Pulmonary artery endothelial cell (primary cell): ENCODE measurements around the gene RRAS. TPM values are rescaled to one million over a fixed set of nuclear protein-coding genes. Genes with fewer than 3 reads are reported as not detected.
"Not testable (repeated sequence)": the region's sequence is repeated elsewhere in the genome, so short reads cannot be mapped to it uniquely, and the experiment has no call there.

Experiments
- DNase-seq: peaks from one replicate; pipeline ENCODE4 v3.0.0-alpha.2; 2011; ENCODE audit warnings: low read depth, low spot score
- total RNA-seq: library from RNA; depleted of rRNA; stranded (reverse); fragments of >200 nt; gene quantifications from 2 replicates; pipeline ENCODE4 v1.2.3, GENCODE V29; 2014

Gene RRAS
- total RNA-seq, 1 donor from 2014 or later, result 54.9 TPM

DNA sequence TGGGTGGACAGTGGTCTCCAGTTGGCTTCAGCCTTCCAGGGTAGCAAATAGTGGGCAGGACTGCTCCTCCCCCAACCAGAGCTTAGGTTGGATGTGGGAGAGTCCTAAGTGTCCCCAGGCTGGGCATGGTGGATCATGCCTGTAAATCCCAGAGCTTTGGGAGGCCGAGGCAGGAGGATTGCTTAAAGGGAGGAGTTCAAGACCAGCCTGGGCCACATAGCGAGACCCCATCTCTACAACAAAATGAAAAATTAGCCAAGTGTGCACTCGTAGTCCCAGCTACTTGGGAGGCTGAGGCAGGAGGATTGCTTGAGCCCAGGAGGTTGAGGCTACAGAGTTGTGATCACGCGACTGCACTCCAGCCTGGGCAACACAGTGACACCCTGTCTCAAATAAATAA is 7.4 kb downstream of the RRAS start:
- DNase-seq, result no peak

DNA sequence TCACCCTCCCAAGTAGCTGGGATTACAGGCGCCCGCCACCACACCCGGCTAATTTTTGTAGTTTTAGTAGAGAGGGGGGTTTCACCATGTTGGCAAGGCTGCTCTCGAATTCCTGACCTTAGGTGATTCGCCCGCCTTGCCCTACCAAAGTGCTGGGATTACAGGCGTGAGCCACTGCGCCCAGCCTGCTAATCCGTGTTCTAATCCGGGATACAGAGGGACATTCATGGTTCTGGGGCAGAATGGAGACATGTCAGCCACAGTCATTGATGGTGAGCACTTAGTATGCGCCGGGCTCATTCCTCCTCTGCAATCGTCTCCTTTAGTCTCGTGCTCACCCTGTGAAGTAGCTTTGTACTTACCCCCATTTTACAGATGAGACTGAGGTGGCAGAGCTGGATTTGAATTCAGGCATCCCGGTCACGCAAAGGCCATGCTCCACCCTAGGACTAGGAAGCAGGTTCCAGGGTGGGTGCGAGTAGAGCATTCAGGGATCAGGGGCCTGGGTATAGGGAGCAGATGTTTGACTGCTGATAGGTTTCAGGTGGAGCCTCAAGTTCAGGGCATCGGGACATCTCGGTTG is 8.2 kb downstream of the RRAS start:
- no peak for DNase-seq

DNA sequence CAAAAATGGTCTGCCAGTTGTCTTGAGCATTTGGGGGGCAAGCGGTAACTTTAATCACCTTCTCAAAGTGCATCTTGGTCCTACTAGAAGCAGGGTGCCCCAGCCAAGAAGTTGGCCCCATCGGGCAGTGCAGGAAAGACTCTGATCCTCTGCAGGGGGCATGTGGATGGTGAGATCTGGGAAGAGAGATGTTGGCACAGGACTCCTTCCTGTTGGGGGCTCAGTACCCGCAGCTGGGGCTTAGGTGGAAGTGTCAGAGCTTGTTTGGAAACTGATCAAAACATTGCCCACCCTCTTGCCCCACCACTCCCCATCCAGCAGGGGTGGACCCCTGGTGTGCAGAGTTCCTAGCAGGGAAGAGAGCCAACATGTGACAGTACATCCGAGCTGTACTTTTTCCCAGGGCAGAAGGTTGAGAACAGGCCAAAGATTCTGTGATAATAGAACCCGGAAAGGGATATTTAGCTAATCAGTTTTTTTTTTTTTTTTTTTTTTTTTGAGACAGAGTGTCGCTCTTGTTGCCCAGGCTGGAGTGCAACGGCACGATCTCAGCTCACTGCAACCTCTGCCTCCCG is 8.8 kb downstream of the RRAS start:
- no peak for DNase-seq

DNA sequence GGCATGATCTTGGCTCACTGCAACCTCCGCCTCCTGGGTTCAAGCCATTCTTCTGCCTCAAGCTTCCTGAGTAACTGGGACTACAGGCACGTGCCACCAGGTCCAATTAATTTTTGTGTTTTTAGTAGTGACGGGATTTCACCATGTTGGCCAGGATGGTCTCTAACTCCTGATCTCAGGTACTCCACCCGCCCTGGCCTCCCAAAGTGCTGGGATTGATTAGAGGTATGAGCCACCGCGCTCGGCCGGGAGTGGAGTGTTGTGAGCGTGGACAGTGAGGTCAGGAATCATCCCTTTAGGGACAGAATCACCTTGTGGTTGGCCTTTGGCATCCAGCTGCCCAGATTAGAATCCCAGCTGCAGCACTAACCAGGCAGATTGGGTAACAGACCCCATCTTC is 10.3 kb downstream of the RRAS start:
- DNase-seq, result no peak

DNA sequence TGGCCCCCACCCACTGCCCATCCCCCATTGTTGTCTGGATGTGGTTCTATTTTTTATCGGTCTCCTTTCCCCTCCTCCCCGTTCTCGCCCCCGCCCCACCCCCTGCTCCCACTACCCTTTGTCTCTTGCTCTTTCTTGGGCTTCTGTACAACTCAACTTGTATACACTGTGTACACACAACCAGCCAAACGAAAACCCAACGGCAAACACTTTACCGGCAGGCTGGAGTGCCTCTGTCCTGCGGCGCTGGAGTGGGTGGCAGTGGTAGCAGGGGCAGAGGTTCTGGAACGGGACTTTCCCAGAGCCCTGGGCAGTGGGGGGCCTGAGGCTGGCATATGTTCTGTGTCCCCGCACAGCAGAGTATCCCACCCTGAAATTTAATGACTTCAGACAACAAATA is 13.7 kb downstream of the RRAS start:
- no peak for DNase-seq

DNA sequence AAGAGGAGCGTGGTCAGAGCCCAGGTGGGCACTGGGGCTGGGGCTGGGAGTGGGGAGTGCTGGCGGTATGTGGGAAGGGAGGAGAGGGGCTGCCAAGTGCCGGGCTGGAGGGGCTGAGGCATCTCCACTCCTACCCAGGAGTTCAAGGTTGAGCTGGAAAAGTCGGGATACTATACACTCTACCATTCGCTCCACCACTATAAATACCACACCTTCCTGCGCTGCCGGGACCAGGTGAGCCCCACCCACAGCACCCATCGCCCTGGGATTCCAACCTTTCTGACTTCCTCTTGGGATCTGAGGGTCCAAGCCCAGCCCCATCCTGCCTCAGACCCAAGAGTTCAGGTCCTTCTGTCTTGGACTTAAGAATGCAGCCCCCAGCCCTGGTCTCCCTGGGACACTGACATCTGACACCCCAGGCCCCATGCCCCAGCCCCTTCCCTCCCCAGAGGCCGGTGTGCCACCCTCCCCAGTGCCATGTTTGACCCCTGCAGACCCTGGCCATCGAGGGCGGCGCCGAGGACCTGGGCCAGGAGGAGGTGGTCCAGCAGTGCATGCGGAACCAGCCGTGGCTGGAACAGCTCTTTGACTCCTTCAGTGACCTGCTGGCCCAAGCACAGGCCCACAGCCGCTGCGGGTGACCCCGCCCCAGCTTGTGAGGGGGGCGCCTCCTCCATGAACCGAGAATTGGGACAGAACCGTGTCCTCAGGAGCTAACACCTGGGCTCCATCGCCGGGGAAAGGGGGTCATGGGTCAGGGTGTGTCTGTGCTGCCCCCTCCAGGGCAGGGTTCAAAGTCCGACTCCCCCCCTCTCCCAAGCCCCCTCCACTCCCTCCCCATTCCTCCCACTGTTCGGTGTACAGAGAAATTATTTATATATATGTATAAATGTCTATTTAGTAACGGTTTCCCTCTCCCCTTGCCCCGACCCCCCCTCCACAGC is 14.7 kb downstream of the RRAS start:
- DNase-seq, result no peak

DNA sequence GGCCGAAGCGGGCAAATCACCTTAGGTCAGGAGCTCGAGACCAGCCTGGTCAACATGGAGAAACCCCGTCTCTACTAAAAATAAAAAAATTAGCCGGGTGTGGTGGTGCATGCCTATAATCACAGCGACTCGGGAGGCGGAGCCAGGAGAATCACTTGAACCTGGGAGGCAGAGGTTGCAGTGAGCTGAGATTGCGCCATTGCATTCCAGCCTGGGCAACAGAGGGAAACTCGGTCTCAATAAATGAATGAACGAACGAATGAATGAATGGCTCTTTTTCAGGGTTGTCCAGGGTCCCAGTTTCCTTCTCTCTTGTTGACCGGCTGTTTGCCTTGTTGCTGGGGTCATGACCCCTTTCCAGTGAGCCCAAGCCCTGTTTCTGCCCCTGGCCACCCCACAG is 22.1 kb downstream of the RRAS start:
- DNase-seq, result not testable (repeated sequence)

DNA sequence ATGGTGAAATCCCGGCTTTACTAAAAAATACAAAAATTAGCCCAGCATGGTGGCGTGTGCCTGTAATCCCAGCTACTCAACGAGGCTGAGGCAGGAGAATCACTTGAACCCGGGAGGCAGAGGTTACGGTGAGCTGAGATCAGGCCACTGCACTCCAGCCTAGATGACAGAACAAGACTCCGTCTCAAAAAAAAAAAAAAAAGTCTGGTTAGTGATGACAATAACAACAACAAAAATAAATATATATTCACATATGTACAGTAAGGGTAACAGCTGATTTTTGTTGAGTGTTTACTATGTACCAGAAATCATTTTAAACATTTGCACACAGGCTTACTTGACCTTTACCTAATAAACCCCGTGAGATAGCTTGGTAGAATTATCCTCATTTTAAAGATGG is 23.0 kb downstream of the RRAS start:
- no peak for DNase-seq

DNA sequence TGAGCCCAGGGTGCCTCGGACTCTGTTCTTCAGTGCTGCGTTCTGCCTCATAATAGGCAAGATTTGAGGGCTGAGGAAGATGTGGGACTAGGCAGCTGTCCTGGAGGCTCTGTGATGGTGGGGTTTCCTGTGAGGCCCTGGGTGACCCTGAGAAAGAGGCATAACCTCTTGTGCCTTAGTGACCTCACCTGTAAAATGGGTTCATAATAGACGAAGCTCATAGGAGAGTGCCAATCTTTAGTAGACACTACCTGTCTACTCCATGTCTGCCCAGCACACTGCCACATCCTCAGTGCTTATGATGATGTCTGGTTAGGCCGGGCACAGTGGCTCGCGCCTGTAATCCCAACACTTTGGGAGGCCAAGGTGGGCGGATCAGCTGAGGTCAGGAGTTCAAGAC is 23.4 kb downstream of the RRAS start:
- no peak for DNase-seq

DNA sequence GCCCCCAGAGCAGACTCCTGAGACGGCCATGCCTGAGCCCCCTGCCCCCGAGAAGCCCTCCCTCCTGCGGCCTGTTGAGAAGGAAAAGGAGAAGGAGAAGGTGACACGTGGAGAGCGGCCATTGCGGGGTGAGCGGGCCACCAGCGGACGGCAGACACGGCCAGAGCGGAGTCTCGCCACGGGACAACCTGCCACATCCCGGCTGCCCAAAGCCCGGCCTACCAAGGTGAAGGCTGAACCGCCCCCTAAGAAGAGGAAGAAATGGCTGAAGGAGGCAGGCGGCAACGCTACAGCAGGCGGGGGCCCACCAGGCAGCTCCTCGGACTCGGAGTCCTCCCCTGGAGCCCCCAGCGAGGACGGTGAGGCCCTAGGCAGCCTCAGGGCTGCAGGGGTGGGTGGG is 24.1 kb downstream of the RRAS start:
- DNase-seq, result no peak

DNA sequence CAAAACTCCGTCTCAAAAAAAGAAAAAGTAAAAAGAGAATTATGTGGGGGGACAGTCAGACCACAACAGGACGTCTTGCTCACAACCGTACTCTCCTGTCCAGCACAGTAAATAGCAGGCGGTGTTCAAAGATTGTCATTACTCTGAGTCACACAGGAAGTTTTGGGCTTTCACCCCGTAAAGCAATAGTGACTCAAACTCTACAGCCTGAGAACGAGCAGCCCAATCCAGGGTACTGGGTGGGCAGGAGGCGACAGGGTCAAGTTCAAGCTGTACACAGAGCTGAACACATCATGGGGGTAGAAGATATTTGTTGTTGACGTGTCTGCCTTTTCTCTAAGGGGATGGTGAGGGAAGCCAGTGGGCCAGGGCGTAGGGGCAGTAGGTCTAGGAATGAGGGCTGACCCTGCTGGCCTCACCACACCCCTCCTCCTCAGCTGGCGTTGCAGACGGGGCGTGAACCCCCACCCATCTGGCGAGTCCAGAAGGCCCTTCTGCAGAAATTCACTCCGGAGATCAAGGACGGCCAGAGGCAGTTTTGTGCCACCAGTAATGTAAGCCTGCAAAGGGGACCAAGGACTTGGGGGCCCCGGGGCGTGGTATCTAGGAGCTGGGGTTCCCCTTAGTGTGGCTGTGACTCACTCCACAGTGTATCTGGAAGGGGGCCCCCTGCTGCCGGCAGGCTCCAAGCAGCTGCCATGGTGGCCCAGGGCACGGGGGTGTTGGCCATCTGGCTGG is 25.7 kb downstream of the RRAS start:
- peak; percentile 51 for DNase-seq

DNA sequence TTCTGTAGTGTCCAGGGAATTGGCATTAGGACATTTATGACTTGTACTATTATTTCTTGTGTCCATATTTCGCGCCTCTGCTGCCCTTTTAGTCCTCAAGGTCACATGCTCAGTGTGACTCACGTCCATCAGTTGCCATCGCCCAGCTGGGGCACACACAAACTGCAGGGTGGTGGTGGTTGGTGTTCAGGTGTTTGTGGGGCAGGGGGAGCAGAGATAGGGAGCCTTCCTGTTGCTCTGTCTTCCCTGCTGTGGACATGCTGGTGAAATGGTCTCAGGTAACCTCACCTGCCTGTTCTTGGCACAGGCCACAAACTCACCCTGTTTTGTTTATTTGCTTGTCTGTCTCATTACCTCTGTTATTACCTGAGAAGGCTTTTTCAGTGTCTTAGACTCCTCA is 26.6 kb downstream of the RRAS start:
- no peak for DNase-seq

DNA sequence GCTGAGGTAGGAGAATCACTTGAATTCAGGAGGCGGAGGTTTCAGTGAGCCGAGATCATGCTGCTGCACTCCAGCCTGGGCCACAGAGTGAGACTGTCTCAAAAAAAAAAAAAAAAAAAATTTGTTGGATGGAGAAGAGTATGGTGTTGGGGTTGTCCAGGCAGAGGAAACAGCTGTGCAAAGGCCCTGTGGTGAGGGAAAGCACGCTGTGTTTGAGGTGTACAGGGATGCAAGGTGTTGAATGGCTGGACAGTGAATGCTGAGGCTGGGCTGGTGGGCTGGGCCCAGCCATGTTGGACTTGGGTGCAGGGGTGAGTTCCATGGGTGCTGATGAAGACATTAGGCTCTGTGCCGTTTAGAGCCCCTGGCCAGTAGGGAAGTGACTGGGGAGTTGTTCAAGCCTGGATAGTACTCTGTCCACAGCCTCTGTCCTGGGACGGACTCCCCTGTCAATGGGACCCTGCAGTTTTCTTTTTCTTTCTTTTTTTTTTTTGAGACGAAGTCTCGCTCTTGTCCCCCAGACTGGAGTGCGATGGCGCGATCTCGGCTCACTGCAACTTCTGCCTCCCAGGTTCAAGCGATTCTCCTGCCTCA is 30.3 kb downstream of the RRAS start:
- DNase-seq, result no peak

DNA sequence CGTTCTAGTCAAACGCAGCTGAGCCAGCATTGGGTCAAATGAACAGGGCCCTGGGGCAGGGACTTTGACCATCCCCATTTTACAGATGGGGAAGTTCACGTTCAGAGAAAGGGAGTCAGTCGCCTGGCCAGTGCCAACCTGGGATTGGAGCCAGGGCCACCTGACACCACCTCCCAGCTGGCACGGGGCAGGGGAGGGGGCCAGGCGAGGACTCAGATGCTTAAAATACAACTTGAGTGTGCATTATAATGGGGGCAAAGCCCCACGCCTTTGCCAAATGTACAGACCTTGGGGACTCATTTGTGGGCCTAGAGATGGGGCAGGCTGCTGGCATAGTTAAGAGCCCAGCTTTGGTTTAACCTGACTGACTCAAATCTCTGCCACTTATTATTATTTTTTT is 34.3 kb downstream of the RRAS start:
- no peak for DNase-seq

DNA sequence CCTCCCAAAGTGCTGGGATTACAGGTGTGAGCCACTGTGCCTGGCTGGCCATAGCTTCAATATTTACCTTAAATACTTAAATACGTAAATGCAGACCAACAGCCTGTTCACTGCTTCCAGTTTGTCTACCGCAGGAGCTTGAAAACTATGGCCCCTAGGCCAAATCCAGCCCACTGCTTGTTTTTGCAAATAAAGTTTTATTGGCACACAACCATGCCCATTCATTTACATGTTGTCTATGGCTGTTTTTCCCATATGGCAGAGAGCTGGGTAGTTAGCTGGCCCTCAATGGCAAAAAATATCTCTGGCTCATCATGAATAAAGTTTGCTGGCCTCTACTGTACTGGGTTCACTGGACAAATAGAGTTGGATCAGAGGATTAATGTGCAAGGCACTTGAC is 37.1 kb downstream of the RRAS start:
- DNase-seq, result no peak

DNA sequence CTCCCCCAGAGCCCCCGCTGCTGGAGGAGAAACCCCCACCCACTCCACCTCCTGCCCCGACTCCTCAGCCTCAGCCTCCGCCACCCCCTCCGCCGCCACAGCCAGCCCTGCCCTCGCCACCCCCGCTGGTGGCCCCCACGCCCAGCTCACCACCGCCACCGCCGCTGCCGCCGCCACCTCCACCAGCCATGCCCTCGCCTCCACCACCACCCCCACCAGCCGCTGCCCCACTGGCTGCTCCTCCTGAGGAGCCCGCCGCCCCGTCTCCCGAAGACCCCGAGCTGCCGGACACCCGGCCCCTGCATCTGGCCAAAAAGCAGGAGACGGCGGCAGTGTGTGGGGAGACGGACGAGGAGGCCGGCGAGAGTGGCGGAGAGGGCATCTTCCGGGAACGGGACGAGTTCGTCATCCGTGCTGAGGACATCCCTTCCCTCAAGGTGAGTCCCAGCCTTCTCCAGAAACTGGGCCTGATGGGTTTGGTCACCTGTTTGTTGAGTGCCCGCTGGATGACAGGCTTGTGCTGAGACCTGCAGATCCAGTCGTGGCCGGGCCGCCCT is 38.4 kb downstream of the RRAS start:
- no peak for DNase-seq

DNA sequence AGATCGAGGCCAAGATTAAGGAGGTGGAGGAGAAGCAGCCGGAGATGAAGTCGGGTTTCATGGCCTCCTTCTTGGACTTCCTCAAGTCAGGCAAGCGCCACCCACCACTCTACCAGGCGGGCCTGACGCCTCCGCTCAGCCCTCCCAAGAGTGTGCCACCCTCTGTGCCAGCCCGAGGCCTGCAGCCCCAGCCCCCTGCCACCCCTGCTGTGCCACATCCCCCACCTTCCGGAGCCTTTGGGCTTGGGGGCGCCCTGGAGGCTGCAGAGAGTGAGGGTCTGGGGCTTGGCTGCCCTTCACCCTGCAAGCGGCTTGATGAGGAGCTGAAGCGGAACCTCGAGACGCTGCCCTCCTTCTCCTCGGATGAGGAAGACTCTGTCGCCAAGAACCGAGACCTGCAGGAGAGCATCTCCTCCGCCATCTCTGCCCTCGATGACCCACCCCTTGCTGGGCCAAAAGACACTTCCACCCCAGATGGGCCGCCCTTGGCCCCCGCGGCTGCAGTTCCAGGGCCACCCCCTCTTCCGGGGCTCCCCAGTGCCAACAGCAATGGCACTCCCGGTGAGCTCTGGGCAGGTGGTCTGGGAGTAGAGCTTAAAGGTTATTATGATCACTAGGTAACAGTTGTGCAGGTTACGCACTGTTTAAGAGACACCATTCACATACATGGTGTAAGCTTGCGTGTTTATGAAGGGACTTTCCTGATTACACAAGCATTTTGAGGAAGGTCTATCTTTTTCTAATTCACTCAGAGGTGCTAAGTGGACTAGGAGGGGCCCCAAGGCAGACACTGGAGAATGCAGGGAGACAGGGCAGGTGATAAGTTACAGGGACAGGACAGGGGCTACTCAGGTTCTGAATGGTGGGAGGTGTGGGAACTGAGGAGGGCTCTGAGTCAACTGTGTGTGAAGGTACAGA is 40.3 kb downstream of the RRAS start:
- no peak for DNase-seq

DNA sequence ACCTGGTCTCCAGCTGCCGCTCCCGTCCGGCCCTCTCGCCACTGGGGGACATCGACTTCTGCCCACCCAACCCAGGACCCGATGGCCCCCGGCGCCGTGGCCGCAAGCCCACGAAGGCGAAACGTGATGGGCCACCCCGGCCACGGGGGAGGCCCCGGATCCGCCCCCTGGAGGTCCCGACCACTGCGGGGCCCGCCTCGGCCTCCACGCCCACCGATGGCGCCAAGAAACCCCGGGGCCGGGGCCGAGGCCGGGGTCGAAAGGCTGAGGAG is 42.3 kb downstream of the RRAS start:
- DNase-seq, result no peak

DNA sequence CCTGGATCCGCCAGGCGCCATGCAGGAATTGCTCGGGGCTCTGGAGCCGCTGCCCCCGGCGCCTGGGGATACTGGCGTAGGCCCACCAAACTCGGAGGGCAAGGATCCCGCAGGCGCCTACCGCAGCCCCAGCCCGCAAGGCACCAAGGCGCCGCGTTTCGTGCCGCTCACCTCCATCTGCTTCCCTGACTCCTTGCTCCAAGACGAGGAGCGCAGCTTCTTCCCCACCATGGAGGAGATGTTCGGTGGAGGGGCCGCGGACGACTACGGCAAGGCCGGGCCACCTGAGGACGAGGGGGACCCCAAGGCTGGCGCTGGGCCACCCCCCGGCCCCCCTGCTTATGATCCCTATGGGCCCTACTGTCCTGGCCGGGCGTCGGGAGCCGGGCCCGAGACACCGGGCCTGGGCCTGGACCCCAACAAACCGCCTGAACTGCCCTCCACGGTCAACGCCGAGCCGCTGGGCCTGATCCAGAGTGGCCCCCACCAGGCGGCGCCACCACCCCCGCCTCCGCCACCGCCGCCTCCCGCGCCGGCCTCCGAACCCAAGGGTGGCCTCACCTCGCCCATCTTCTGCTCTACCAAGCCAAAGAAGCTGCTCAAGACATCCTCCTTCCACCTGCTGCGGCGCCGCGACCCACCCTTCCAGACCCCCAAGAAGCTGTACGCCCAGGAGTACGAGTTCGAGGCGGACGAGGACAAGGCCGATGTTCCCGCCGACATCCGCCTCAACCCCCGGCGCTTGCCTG is 42.8 kb downstream of the RRAS start:
- DNase-seq, result no peak

DNA sequence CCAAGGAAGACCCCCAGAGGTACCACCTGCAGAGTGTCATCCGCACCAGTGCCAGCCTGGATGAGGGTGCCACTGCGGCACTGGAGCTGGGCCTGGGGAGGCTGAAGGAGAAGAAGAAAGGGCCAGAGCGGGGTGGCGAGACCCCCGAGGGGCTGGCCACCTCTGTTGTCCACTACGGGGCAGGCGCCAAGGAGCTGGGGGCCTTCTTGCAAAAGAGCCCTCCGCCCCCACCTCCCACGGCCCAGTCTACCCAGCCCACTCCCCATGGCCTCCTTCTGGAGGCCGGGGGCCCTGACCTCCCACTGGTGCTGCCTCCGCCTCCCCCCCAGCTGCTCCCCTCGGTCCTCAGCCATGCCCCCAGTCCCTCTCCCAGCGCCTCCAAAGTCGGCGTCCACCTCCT is 43.5 kb downstream of the RRAS start:
- no peak for DNase-seq
